CD4-positive, alpha-beta T cell treated with Interleukin-4 for 4 hours (primary cell): Measurements from ENCODE around the gene VSIR.

Experiments used
- DNase-seq: peaks from one replicate; pipeline ENCODE4 v3.0.0-alpha.2; 2020

The VSIR gene

GRCh38 chr10:71782221-71782916, 9.0 kb upstream of the VSIR start:
- no peak for DNase-seq

GRCh38 chr10:71780719-71781118, 7.4 kb upstream of the VSIR start:
- DNase-seq = no peak

- DNase-seq = no peak
These were observed 6.8 kb upstream of the VSIR start for GRCh38 chr10:71780156-71780555.

- DNase-seq = no peak
These were observed 6.3 kb upstream of the VSIR start for GRCh38 chr10:71779641-71780040.

- DNase-seq = no peak
These were observed 4.9 kb upstream of the VSIR start for GRCh38 chr10:71778071-71778825.

- no peak for DNase-seq
These were observed 4.1 kb upstream of the VSIR start for GRCh38 chr10:71777213-71777985.

- DNase-seq = no peak
These were observed 3.2 kb upstream of the VSIR start for GRCh38 chr10:71776481-71776925.

GRCh38 chr10:71774916-71775702, 1.8 kb upstream of the VSIR start:
- no peak for DNase-seq

- no peak for DNase-seq
These were observed 494 bp downstream of the VSIR start for GRCh38 chr10:71772832-71773220.

- DNase-seq = peak; percentile 37
These were observed 1.3 kb downstream of the VSIR start for GRCh38 chr10:71771821-71772617.

GRCh38 chr10:71771204-71771603, 2.1 kb downstream of the VSIR start:
- DNase-seq = no peak

- DNase-seq = no peak
These were observed 2.5 kb downstream of the VSIR start for GRCh38 chr10:71770789-71771188.

- no peak for DNase-seq
These were observed 3.1 kb downstream of the VSIR start for GRCh38 chr10:71770255-71770654.

GRCh38 chr10:71769279-71769823, 4.0 kb downstream of the VSIR start:
- DNase-seq = peak; percentile 44

- no peak for DNase-seq
These were observed 5.8 kb downstream of the VSIR start for GRCh38 chr10:71767420-71768035.

GRCh38 chr10:71766717-71767419, 6.5 kb downstream of the VSIR start:
- peak; percentile 72 for DNase-seq

GRCh38 chr10:71765906-71766716, 7.2 kb downstream of the VSIR start:
- no peak for DNase-seq

GRCh38 chr10:71765176-71765904, 8.0 kb downstream of the VSIR start:
- no peak for DNase-seq
